AG09309 (cell line): Measurements from ENCODE around the gene SLC16A11.

Experiments
- DNase-seq: peaks from one replicate; pipeline ENCODE4 v3.0.0-alpha.2; 2010; ENCODE audit warnings: low read depth
- H3K4me3 ChIP-seq: 2 replicates; pipeline ENCODE4 v1.5.1; 2011; ENCODE audit warnings: mild to moderate bottlenecking, low read depth, low read length, moderate library complexity; ENCODE audit not compliant: control insufficient read depth
- TF ChIP-seq, protein P1 (sequence below): IDR thresholded peaks from 2 replicates; pipeline ENCODE4 v1.5.1; 2011; ENCODE audit warnings: mild to moderate bottlenecking, low read depth, low read length, inconsistent platforms; ENCODE audit not compliant: insufficient read depth, control insufficient read depth; ENCODE audit errors: missing control alignments

Gene SLC16A11

DNA sequence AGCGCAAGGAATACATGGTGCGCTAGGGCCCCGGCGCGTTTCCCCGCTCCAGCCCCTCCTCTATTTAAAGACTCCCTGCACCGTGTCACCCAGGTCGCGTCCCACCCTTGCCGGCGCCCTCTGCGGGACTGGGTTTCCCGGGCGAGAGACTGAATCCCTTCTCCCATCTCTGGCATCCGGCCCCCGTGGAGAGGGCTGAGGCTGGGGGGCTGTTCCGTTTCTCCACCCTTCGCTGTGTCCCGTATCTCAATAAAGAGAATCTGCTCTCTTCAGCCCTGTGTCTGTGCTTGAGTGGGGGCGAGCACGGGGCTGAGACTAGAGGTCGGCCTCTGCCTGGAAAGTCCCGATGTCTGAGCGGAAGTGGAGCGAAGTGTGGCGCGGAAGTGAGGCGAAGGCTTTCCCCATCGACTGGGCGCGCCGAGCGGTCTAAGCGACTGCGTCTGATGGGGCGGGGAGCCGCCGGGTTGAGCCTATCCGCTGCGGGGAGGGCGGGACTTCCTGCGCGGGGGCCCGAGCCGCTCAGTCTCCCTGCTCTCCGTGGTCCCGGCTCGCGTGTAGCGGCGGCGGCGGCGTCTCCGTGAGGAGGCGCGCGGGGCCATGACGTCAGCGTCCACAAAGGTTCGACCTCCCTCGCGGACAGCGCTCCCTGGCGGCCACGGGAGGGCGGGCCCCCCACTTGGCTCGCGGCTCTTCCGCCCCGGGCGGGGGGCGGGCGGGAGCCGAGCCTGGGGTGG lies 29.5 kb downstream of the SLC16A11 start:
- H3K4me3 ChIP-seq: peak overlapping the region; percentile 73
- peak; percentile 83 for DNase-seq
- TF ChIP-seq, protein P1, sequence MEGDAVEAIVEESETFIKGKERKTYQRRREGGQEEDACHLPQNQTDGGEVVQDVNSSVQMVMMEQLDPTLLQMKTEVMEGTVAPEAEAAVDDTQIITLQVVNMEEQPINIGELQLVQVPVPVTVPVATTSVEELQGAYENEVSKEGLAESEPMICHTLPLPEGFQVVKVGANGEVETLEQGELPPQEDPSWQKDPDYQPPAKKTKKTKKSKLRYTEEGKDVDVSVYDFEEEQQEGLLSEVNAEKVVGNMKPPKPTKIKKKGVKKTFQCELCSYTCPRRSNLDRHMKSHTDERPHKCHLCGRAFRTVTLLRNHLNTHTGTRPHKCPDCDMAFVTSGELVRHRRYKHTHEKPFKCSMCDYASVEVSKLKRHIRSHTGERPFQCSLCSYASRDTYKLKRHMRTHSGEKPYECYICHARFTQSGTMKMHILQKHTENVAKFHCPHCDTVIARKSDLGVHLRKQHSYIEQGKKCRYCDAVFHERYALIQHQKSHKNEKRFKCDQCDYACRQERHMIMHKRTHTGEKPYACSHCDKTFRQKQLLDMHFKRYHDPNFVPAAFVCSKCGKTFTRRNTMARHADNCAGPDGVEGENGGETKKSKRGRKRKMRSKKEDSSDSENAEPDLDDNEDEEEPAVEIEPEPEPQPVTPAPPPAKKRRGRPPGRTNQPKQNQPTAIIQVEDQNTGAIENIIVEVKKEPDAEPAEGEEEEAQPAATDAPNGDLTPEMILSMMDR: peak; percentile 57

DNA sequence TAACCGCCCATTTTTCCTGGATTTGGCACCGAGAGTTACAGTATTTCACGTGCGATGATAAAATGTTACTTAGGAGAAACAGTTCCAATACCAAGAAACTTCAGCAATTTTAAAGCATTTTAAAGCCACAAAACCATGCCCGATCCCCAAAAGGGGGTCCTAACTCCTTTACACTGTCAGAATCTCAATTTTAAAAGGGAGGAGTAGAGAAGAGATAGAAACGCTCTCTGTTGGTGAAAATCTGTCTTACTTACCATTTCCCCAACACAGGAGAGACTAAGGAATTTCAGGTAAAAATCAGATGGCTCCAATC lies 32.0 kb downstream of the SLC16A11 start:
- TF ChIP-seq, protein P1: no peak

DNA sequence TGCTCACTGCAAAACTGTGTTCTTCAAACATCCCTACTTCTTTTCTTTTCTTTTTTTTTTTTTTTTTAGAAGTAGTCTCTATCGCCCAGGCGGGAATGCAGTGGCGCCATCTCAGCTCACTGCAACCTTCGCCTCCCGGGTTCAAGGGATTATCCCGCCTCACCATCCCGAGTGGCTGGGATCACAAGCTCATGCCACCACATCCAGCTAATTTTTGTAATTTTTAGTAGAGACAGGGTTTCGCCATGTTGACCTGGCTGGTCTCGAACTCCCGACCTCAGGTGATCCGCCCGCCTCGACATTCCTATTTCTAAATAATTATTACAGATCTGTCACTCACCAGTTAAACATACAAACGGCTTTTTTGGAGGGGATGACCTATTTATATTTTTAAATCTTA lies 32.5 kb downstream of the SLC16A11 start:
- no peak for DNase-seq
- TF ChIP-seq, protein P1: no peak

More for the DNA sequence above, 32.0 kb downstream of the SLC16A11 start:
- H3K4me3 ChIP-seq: peak overlapping the region; percentile 73
- DNase-seq: no peak

DNA sequence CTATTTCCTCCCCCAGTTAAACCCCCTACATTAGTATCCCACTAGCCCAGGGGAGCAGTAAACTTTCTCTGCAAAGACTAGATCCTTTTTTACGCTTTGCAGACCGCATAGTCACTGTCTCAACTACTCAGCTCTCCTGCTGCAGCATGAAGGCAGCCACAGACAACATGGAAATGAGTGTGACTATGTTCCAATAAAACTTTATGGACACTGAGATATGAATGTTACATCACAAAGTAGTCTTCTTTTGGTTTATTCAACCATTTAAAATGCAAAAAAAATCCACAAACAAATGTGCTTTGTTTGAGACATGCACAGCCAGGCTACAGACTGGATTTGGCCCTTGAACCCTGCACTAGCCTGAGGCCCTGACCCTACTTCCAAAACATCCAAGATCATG lies 33.4 kb downstream of the SLC16A11 start:
- H3K4me3 ChIP-seq: no peak overlapping the region
- TF ChIP-seq, protein P1: no peak
- no peak for DNase-seq

More for the DNA sequence above, 32.5 kb downstream of the SLC16A11 start:
- H3K4me3 ChIP-seq: peak overlapping the region; percentile 73

DNA sequence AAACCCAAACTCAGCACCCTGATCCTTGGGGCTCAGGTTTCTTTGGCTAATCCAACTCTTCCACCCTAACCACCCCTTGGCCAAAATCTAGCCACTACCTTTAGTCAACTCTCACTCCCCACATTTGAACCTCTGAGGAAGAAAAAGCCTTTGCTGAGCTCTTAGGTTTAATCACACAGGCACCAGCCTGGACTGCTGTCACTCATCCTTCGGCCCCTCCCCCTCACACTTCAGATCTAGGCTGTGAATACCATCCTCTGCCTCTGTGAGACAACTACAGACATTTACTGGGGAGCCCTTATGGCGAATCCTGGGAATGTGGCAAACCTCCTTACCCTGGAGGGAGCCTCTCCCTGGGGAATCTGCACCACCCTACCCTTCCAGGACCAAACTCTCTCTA lies 36.7 kb downstream of the SLC16A11 start:
- no peak for DNase-seq
- TF ChIP-seq, protein P1: no peak
- H3K4me3 ChIP-seq: no peak overlapping the region

DNA sequence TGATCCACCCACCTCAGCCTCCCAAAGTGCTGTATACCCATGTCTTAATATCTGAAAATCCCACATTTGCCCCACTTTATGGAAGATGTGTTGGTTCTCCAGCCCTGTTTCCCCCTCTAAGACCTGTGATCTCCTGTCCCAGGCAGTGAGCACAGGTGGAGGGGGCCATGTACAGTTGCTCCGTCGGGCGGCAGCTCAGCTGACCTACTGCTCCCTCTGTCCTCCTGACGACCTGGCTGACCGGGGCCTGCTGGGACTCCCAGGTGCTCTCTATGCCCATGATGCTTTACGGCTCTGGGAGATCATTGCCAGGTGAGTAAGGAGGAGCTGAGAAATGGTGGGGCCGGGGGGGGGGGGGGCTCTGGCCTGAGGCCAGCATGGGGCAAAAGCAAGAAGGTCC lies 38.2 kb downstream of the SLC16A11 start:
- DNase-seq: no peak
- TF ChIP-seq, protein P1: no peak
- no peak overlapping the region for H3K4me3 ChIP-seq
